DND-41 (cell line): ENCODE measurements around the gene ARL14EP.

Source experiments
- CTCF ChIP-seq: IDR thresholded peaks from 2 replicates; pipeline ENCODE4 v1.5.1; 2012; ENCODE audit warnings: borderline replicate concordance, low read length, moderate library complexity, mild to moderate bottlenecking; ENCODE audit not compliant: poor library complexity, severe bottlenecking; ENCODE audit errors: extremely low read depth
- EZH2 ChIP-seq: IDR thresholded peaks from 3 replicates; pipeline ENCODE4 v1.6.1; 2012; ENCODE audit warnings: borderline replicate concordance, low read depth, mild to moderate bottlenecking, moderate library complexity, low read length, inconsistent platforms; ENCODE audit not compliant: severe bottlenecking

GRCh38 chr11:30344085-30344484 is 21.2 kb downstream of the ARL14EP start:
- TF ChIP-seq CTCF (no peak), EZH2 (no peak)
